Neuronal stem cell (in vitro differentiated cells): ENCODE measurements around the gene KLK5. TPM values are rescaled to one million over a fixed set of nuclear protein-coding genes. Genes with fewer than 3 reads are reported as not detected.
A peak's percentile ranks its signal among the peaks of the same experiment; 100 is the strongest.

Experiments
- DNase-seq: peaks from one replicate; pipeline ENCODE4 v3.0.0-alpha.2; 2013; ENCODE audit warnings: low spot score
- H2AFZ ChIP-seq: one replicate; pipeline ENCODE4 v1.6.1; 2013; ENCODE audit warnings: mild to moderate bottlenecking, low read length, inconsistent platforms
- H2AK5ac ChIP-seq: 2 replicates; pipeline ENCODE4 v1.6.1; 2013; ENCODE audit warnings: low read depth, mild to moderate bottlenecking, inconsistent platforms, low read length, moderate library complexity, mixed read lengths
- H2BK120ac ChIP-seq: 2 replicates; pipeline ENCODE4 v1.6.1; 2013; ENCODE audit warnings: low read depth, mild to moderate bottlenecking, inconsistent platforms, low read length, moderate library complexity, mixed read lengths
- H2BK12ac ChIP-seq: one replicate; pipeline ENCODE4 v1.6.1; 2013; ENCODE audit warnings: low read length, inconsistent platforms
- H2BK15ac ChIP-seq: 2 replicates; pipeline ENCODE4 v1.6.1; 2013; ENCODE audit warnings: mild to moderate bottlenecking, low read length, inconsistent platforms, mixed read lengths
- H2BK5ac ChIP-seq: one replicate; pipeline ENCODE4 v1.6.1; 2013; ENCODE audit warnings: inconsistent platforms, mild to moderate bottlenecking, low read length, moderate library complexity
- H3K14ac ChIP-seq: one replicate; pipeline ENCODE4 v1.6.1; 2013; ENCODE audit warnings: low read length, inconsistent platforms
- H3K18ac ChIP-seq: 2 replicates; pipeline ENCODE4 v1.6.1; 2013; ENCODE audit warnings: low read length, inconsistent platforms
- H3K23ac ChIP-seq: 2 replicates; pipeline ENCODE4 v1.6.1; 2013; ENCODE audit warnings: low read depth, mild to moderate bottlenecking, mixed read lengths, low read length, inconsistent platforms; ENCODE audit not compliant: poor library complexity
- H3K27ac ChIP-seq: replicated peaks from 3 replicates; pipeline ENCODE4 v1.5.1; 2013; ENCODE audit warnings: low read length, inconsistent platforms
- H3K27me3 ChIP-seq, 3 experiments: 2 replicates each; pipeline ENCODE4 v1.6.1; 2013; ENCODE audit warnings: low read length in 3 of 3, mild to moderate bottlenecking in 2 of 3, inconsistent platforms in 1 of 3, low read depth in 1 of 3, mixed read lengths in 1 of 3, moderate library complexity in 1 of 3; ENCODE audit not compliant: control insufficient read depth in 3 of 3, insufficient read depth in 3 of 3
- H3K36me3 ChIP-seq, 2 donors: replicated peaks in 1 of 2; 2 replicates each; pipeline ENCODE4 v1.6.1; 2013; ENCODE audit warnings: low read length in 2 of 2; ENCODE audit not compliant: control insufficient read depth in 2 of 2, insufficient read depth in 2 of 2
- H3K4ac ChIP-seq: 2 replicates; pipeline ENCODE4 v1.6.1; 2013; ENCODE audit warnings: inconsistent platforms, mild to moderate bottlenecking, low read length, moderate library complexity
- H3K4me1 ChIP-seq, 2 donors: 1 replicate in 1 of 2; 2 replicates in 1 of 2; pipeline ENCODE4 v1.6.1; 2013; ENCODE audit warnings: low read length in 2 of 2, low read depth in 1 of 2; ENCODE audit not compliant: control insufficient read depth in 2 of 2, insufficient read depth in 1 of 2
- H3K4me2 ChIP-seq: one replicate; pipeline ENCODE4 v1.6.1; 2013; ENCODE audit warnings: mild to moderate bottlenecking, low read length, inconsistent platforms; ENCODE audit not compliant: insufficient read depth, poor library complexity, severe bottlenecking
- H3K4me3 ChIP-seq, 2 donors: 2 replicates each; pipeline ENCODE4 v1.5.1; 2013; ENCODE audit warnings: low read length in 2 of 2, mild to moderate bottlenecking in 2 of 2, inconsistent platforms in 1 of 2, moderate library complexity in 1 of 2
- H3K79me1 ChIP-seq: one replicate; pipeline ENCODE4 v1.6.1; 2013; ENCODE audit warnings: low read depth, mild to moderate bottlenecking, inconsistent platforms, low read length, moderate library complexity
- H3K9ac ChIP-seq: one replicate; pipeline ENCODE4 v1.6.1; 2013; ENCODE audit warnings: mild to moderate bottlenecking, low read depth, low read length, inconsistent platforms; ENCODE audit not compliant: poor library complexity
- H3K9me3 ChIP-seq, 2 donors: replicated peaks in 1 of 2; 2 replicates each; pipeline versions ENCODE3 to v1.6.1; 2013; ENCODE audit warnings: low read length in 2 of 2, mild to moderate bottlenecking in 2 of 2, inconsistent platforms in 1 of 2, low read depth in 1 of 2, mixed read lengths in 1 of 2, moderate library complexity in 1 of 2; ENCODE audit not compliant: control insufficient read depth in 2 of 2, insufficient read depth in 1 of 2
- H4K8ac ChIP-seq: one replicate; pipeline ENCODE4 v1.6.1; 2013; ENCODE audit warnings: low read depth, mild to moderate bottlenecking, inconsistent platforms, low read length, moderate library complexity
- H4K91ac ChIP-seq: one replicate; pipeline ENCODE4 v1.6.1; 2013; ENCODE audit warnings: low read length, low read depth, mild to moderate bottlenecking, inconsistent platforms; ENCODE audit not compliant: poor library complexity
- WGBS, 2 donors: extraction: QIAGEN DNeasy Blood & Tissue Kit; methylation state at CpG; one replicate each; pipeline ENCODE4 v1.1.7; 2013; ENCODE audit warnings: missing lambda C conversion rate in 2 of 2, mixed read lengths in 1 of 2; ENCODE audit not compliant: insufficient read length in 2 of 2, insufficient replicate concordance in 1 of 2; ENCODE audit errors: extremely low coverage in 2 of 2; 5-methylcytosine and 5-hydroxymethylcytosine counted together
- polyA plus RNA-seq, 2 experiments: library from polyadenylated mRNA; stranded (reverse); fragments of 200-250 nt; gene quantifications; one replicate each; pipeline ENCODE4 v1.2.3, GENCODE V29; 2013

Gene KLK5, protein sequence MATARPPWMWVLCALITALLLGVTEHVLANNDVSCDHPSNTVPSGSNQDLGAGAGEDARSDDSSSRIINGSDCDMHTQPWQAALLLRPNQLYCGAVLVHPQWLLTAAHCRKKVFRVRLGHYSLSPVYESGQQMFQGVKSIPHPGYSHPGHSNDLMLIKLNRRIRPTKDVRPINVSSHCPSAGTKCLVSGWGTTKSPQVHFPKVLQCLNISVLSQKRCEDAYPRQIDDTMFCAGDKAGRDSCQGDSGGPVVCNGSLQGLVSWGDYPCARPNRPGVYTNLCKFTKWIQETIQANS
- not detected for polyA plus RNA-seq (2013, experiment 1 of 2)
- polyA plus RNA-seq (2013, experiment 2 of 2), result not detected

DNA sequence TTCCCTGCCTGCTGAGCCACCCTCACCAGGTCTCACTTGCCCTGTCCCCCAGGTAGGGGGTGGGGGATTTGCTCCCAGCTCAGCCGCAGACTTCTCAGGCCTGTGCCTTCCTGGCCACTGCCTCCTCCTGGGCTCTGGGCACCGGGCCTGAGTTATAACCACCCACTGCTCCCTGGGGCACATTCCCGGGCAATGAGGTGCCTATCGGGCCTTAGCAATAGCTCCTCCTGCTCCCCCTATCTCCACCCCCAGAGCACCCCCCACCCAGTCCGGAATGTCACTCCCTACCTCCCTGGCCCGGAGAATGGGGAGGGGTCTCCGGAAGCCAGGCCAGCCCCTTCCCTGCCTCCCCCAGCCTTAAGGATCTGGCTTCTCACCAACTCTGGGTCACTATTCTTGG is at the start of gene KLK5:
TSS of gene KLK5 (minus strand) at position 129 of the 400 bp plus-strand sequence. CDS start 381 bp downstream, outside the sequence.
- peaks cover 0 to 3% (median 0%) of the 10 kb centered on the region in 3 experiments for H3K27me3 ChIP-seq
- H3K27ac ChIP-seq, result no peak within 1 kb of the TSS
- H3K18ac ChIP-seq, result peak within 1 kb of the TSS; percentile 57
- no peak within 1 kb of the TSS for H2BK15ac ChIP-seq
- H4K8ac ChIP-seq, result no peak within 1 kb of the TSS
- H2AFZ ChIP-seq, result no peak within 1 kb of the TSS
- H3K4me1 ChIP-seq, result no peaks in the 10 kb centered on the region
- H3K4ac ChIP-seq, result no peak within 1 kb of the TSS
- no peaks in the 10 kb centered on the region for H3K36me3 ChIP-seq
- H4K91ac ChIP-seq, result no peak within 1 kb of the TSS
- H3K9me3 ChIP-seq, result no peaks in the 10 kb centered on the region
- DNase-seq, result no peak
- no peak within 1 kb of the TSS for H3K14ac ChIP-seq
- no peak within 1 kb of the TSS for H2BK5ac ChIP-seq
- H3K9ac ChIP-seq, result peak within 1 kb of the TSS; percentile 45
- peak within 1 kb of the TSS in 1 of 2 donors; percentile 41 for H3K4me3 ChIP-seq
- no CpG with 5 or more reads among the region's 7 CpGs for WGBS, 2 donors
- no peak within 1 kb of the TSS for H2BK12ac ChIP-seq
- no peak within 1 kb of the TSS for H3K23ac ChIP-seq
- H2BK120ac ChIP-seq, result no peak within 1 kb of the TSS
- no peaks in the 10 kb centered on the region for H3K79me1 ChIP-seq
- H2AK5ac ChIP-seq, result peak within 1 kb of the TSS; percentile 37
- no peak within 1 kb of the TSS for H3K4me2 ChIP-seq

DNA sequence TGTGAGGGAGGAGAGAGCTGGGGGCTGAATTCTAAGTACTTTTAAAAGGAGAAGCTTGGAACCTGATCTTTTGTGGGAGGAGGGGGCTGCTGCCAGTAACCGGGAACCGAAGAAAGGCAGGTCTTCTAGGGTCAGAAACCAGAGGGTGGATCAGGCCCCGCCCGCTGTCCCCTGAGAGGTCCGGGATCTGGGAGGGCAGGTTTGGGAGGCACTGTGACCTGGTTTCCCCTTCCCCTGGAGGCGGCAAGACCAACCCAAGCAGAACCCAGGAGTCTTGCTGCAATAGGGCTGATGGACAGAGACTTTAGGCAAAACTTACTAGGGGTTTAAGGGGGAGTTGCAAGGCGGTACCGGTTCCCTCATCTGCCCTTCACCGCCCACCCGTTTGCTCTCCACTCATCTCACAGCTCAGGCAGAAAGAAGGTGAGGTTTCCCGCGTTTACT is 49.3 kb upstream of the KLK5 start:
- Histone ChIP-seq H3K79me1 (no peaks in the 10 kb centered on the region), H3K9ac (no peak overlapping the region), H3K27me3 (peaks cover 0 to 8% (median 0%) of the 10 kb centered on the region in 3 experiments), H3K23ac (no peak overlapping the region), H2BK5ac (no peak overlapping the region), H3K4me3 (no peak overlapping the region), H4K91ac (no peak overlapping the region), H2BK15ac (no peak overlapping the region), H3K18ac (no peak overlapping the region), H3K4me1 (peaks cover 0 to 8% of the 10 kb centered on the region in 2 donors), H2BK12ac (no peak overlapping the region), H3K27ac (no peak overlapping the region), H4K8ac (no peak overlapping the region), H2AFZ (no peak overlapping the region), H3K4ac (no peak overlapping the region), H3K9me3 (no peaks in the 10 kb centered on the region), H2AK5ac (peak overlapping the region; percentile 76), H3K14ac (no peak overlapping the region), H2BK120ac (no peak overlapping the region), H3K4me2 (no peak overlapping the region), H3K36me3 (no peaks in the 10 kb centered on the region)
- DNase-seq, result no peak
- WGBS, 2 donors, result no CpG with 5 or more reads among the region's 12 CpGs

DNA sequence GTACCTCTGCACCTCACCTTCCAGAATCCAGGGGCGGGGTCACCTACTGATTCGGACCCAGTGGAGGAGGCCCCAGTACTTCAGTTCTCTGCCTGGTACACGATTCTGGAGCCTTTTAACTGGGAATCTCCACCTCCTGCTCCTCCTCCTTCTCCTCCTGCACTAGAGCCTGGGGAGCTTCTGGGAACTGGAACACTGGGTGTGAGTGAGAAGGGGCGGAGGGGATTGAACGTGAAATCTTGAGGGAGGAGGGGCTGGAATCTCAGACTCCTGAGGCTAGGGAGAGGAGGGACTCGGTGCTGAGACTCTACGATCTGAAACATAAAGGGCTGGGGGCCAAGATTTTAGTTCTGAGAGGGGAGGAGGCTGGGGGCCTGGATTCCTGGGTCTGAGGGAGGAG is 48.7 kb upstream of the KLK5 start, which contains the start of gene KLK8:
TSS of gene KLK8 (minus strand) at position 90 of the 400 bp plus-strand sequence. CDS start 437 bp downstream, outside the sequence.
- H2BK5ac ChIP-seq, result no peak within 1 kb of the TSS
- no peak within 1 kb of the TSS for H3K14ac ChIP-seq
- H3K4me1 ChIP-seq, result peaks cover 0 to 8% of the 10 kb centered on the region in 2 donors
- H2AK5ac ChIP-seq, result peak within 1 kb of the TSS; percentile 90
- H3K27me3 ChIP-seq, result peaks cover 0 to 8% (median 0%) of the 10 kb centered on the region in 3 experiments
- H3K9ac ChIP-seq, result no peak within 1 kb of the TSS
- H3K36me3 ChIP-seq, result no peaks in the 10 kb centered on the region
- H3K79me1 ChIP-seq, result no peaks in the 10 kb centered on the region
- peak within 1 kb of the TSS; percentile 91 for H2BK12ac ChIP-seq
- H2AFZ ChIP-seq, result no peak within 1 kb of the TSS
- H4K8ac ChIP-seq, result peak within 1 kb of the TSS; percentile 92
- H3K4me3 ChIP-seq, result no peak within 1 kb of the TSS
- no CpG with 5 or more reads among the region's 7 CpGs for WGBS, 2 donors
- H3K4me2 ChIP-seq, result peak within 1 kb of the TSS; percentile 30
- no peak within 1 kb of the TSS for H3K27ac ChIP-seq
- peak within 1 kb of the TSS; percentile 60 for H3K23ac ChIP-seq
- H3K9me3 ChIP-seq, result no peaks in the 10 kb centered on the region
- no peak within 1 kb of the TSS for H3K4ac ChIP-seq
- peak within 1 kb of the TSS; percentile 78 for H3K18ac ChIP-seq
- H2BK15ac ChIP-seq, result peak within 1 kb of the TSS; percentile 91
- peak within 1 kb of the TSS; percentile 15 for H4K91ac ChIP-seq
- DNase-seq, result no peak
- H2BK120ac ChIP-seq, result peak within 1 kb of the TSS; percentile 90

DNA sequence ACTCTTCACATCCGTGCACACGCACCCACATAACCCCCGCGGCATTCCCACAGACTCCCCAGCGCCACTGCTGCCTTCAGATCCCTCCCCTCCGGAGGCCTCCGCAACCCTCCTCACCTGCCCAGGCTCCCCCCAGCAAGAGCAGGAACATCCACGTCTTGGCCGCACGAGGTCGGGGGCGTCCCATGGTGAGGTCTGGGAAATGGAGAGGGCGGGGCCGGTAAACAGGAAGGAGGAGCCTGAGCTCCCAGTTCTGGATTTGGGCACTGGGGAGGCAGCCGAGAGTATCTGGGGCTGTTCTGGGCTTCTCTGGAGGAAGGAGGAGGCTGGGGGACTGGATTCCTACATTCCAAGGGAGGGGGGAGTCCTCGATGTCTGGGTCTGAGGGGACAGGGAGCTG is 48.1 kb upstream of the KLK5 start:
- H2AK5ac ChIP-seq, result peak overlapping the region; percentile 90
- peak overlapping the region; percentile 60 for H2BK15ac ChIP-seq
- no peak overlapping the region for H3K27ac ChIP-seq
- no peaks in the 10 kb centered on the region for H3K9me3 ChIP-seq
- no peak overlapping the region for H2BK5ac ChIP-seq
- no peak overlapping the region for H3K4me3 ChIP-seq
- H3K36me3 ChIP-seq, result no peaks in the 10 kb centered on the region
- H4K8ac ChIP-seq, result peak overlapping the region; percentile 92
- H3K4me2 ChIP-seq, result peak overlapping the region; percentile 30
- peaks cover 0 to 8% of the 10 kb centered on the region in 2 donors for H3K4me1 ChIP-seq
- H2BK12ac ChIP-seq, result peak overlapping the region; percentile 91
- H2BK120ac ChIP-seq, result peak overlapping the region; percentile 90
- H3K9ac ChIP-seq, result no peak overlapping the region
- H3K18ac ChIP-seq, result peak overlapping the region; percentile 1
- peaks cover 0 to 5% (median 0%) of the 10 kb centered on the region in 3 experiments for H3K27me3 ChIP-seq
- no peak for DNase-seq
- no peaks in the 10 kb centered on the region for H3K79me1 ChIP-seq
- H3K14ac ChIP-seq, result no peak overlapping the region
- no peak overlapping the region for H3K23ac ChIP-seq
- no CpG with 5 or more reads among the region's 16 CpGs for WGBS, 2 donors
- no peak overlapping the region for H2AFZ ChIP-seq
- no peak overlapping the region for H3K4ac ChIP-seq
- peak overlapping the region; percentile 15 for H4K91ac ChIP-seq
